ENCODE measurements around the gene ZAP70. TPM values are rescaled to one million over a fixed set of nuclear protein-coding genes. Genes with fewer than 3 reads are reported as not detected.

Gene ZAP70
- total and polyA plus RNA-seq, 2 of the 13 experiments (the other 11 are each of a cell fraction or from before 2014, with no cell fraction given) = 0.51 to 4.0 TPM

DNA sequence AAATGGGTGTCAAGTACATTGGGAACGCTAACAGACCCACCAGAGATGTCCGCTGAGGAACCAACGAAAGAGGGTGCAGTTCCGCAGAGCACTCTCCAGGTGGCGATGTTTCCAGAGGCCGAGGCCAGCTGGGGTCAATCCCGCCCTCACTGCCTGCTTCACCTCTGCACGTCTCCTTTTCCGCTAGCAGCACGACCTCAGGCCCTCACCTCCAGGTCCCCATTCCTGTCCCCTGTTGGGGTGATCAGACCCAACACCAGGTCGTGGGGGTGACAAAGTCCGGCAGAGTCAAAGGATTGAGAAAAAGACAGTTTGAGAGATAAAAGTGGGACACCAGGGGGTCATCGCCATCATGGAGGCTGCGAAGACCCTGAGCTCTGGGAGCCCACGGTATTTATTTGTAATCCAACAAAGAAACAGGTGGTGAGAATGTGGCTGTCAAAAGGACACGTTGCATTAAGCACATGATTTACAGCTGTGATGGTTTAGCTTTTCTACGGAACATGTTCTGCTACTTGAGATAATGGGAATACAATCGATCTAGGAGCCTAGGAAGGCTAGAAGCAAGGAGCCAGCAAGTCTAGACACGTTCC lies 27.3 kb downstream of the ZAP70 start (continued):
- TF ChIP-seq ATF2 (CRISPR knock-in tag; IDR thresholded peaks at IDR 0.05) = 0 out of 2 replicates have a peak, but pooled peaks have one; percentile 36
- TF ChIP-seq EEA1 (CRISPR knock-in tag; IDR thresholded peaks at IDR 0.05; ENCODE audit: borderline replicate concordance) = no peak
- TF ChIP-seq SRSF9 (IDR thresholded peaks at IDR 0.05; ENCODE audit: borderline replicate concordance, insufficient read depth, low read depth, low read length, poor library complexity, severe bottlenecking) = no peak
- no peak for TF ChIP-seq MLLT10 (CRISPR knock-in tag; IDR thresholded peaks at IDR 0.05)
- TF ChIP-seq, protein P1, sequence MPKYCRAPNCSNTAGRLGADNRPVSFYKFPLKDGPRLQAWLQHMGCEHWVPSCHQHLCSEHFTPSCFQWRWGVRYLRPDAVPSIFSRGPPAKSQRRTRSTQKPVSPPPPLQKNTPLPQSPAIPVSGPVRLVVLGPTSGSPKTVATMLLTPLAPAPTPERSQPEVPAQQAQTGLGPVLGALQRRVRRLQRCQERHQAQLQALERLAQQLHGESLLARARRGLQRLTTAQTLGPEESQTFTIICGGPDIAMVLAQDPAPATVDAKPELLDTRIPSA (CRISPR knock-in tag; IDR thresholded peaks at IDR 0.05; ENCODE audit: borderline replicate concordance) = no peak
- TF ChIP-seq SRY (CRISPR knock-in tag; IDR thresholded peaks at IDR 0.05) = no peak
- 0 out of 2 replicates have a peak, but pooled peaks have one; percentile 28 for TF ChIP-seq CBFB (CRISPR knock-in tag; IDR thresholded peaks at IDR 0.05)
- TF ChIP-seq MTERF4 (CRISPR knock-in tag; IDR thresholded peaks at IDR 0.05) = no peak
- no peak for TF ChIP-seq ZIK1 (CRISPR knock-in tag; IDR thresholded peaks at IDR 0.05; ENCODE audit: borderline replicate concordance, low read depth)
- TF ChIP-seq ZNF607 (CRISPR knock-in tag; IDR thresholded peaks at IDR 0.05; ENCODE audit: borderline replicate concordance) = no peak
- no peak for TF ChIP-seq TOPORS (CRISPR knock-in tag; IDR thresholded peaks at IDR 0.05)
- TF ChIP-seq ZNF746 (CRISPR knock-in tag; IDR thresholded peaks at IDR 0.05) = no peak
- no peak for TF ChIP-seq PREB (CRISPR knock-in tag; IDR thresholded peaks at IDR 0.05)
- no peak for TF ChIP-seq ATF7-NPFF (CRISPR knock-in tag; IDR thresholded peaks at IDR 0.05; ENCODE audit: low read depth)
- TF ChIP-seq IRX3 (CRISPR knock-in tag; IDR thresholded peaks at IDR 0.05; ENCODE audit: borderline replicate concordance, low read depth) = no peak
- no peak for TF ChIP-seq NCOA1 (CRISPR knock-in tag; IDR thresholded peaks at IDR 0.05)
- TF ChIP-seq ZNF547 (CRISPR knock-in tag; IDR thresholded peaks at IDR 0.05) = peak; percentile 69; the same call in 1 of the 2 replicates
- no peak for TF ChIP-seq JARID2 (CRISPR knock-in tag; IDR thresholded peaks at IDR 0.05; ENCODE audit: insufficient replicate concordance)
- TF ChIP-seq, protein P2, sequence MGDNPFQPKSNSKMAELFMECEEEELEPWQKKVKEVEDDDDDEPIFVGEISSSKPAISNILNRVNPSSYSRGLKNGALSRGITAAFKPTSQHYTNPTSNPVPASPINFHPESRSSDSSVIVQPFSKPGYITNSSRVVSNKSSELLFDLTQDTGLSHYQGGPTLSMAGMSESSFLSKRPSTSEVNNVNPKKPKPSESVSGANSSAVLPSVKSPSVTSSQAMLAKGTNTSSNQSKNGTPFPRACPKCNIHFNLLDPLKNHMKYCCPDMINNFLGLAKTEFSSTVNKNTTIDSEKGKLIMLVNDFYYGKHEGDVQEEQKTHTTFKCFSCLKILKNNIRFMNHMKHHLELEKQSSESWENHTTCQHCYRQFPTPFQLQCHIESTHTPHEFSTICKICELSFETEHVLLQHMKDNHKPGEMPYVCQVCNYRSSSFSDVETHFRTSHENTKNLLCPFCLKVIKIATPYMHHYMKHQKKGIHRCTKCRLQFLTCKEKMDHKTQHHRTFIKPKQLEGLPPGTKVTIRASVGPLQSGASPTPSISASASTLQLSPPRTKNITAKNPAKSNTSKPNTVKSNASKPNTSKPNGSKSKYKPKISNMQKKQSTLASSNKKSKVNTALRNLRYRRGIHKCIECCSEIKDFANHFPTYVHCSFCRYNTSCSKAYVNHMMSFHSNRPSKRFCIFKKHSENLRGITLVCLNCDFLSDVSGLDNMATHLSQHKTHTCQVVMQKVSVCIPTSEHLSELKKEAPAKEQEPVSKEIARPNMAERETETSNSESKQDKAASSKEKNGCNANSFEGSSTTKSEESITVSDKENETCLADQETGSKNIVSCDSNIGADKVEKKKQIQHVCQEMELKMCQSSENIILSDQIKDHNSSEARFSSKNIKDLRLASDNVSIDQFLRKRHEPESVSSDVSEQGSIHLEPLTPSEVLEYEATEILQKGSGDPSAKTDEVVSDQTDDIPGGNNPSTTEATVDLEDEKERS (CRISPR knock-in tag; IDR thresholded peaks at IDR 0.05) = no peak
- no peak for TF ChIP-seq ZNF883 (CRISPR knock-in tag; IDR thresholded peaks at IDR 0.05; ENCODE audit: not compliant biosample characterization)
- 0 out of 2 replicates have a peak, but pooled peaks have one; percentile 15 for TF ChIP-seq FOXO1 (CRISPR knock-in tag; IDR thresholded peaks at IDR 0.05)
- no peak for TF ChIP-seq ZFP36L2 (CRISPR knock-in tag; IDR thresholded peaks at IDR 0.05)
- TF ChIP-seq CHD2 (IDR thresholded peaks at IDR 0.05; ENCODE audit: low read depth, low read length) = no peak
